Kidney (tissue), 14 donors: ENCODE results near the gene TSGA10IP. TPM values are rescaled to one million over a fixed set of nuclear protein-coding genes. Genes with fewer than 3 reads are reported as not detected.

Experiments
- DNase-seq, 5 donors: peaks; one replicate each; pipeline ENCODE4 v3.0.0-alpha.2; 2013 to 2020
- FAIRE-seq: peaks from 2 replicates; lab custom pipeline; 2012; peaks lifted over from hg19 to GRCh38; lab: Jason Lieb, UNC
- H3K27ac ChIP-seq, 2 donors: one replicate each; pipeline ENCODE4 v1.7.0; 2013; ENCODE audit warnings: low read depth in 2 of 2, low read length in 2 of 2, inconsistent platforms in 1 of 2
- H3K27me3 ChIP-seq: one replicate; pipeline ENCODE4 v1.7.1; 2013; ENCODE audit warnings: low read length, inconsistent platforms; ENCODE audit not compliant: control insufficient read depth, insufficient read depth
- H3K36me3 ChIP-seq, 3 donors: one replicate each; pipeline versions ENCODE4 v1.7.0 to v1.7.1; 2013; ENCODE audit warnings: low read length in 3 of 3, control low read depth in 1 of 3, inconsistent platforms in 1 of 3; ENCODE audit not compliant: insufficient read depth in 3 of 3, control insufficient read depth in 2 of 3
- H3K4me1 ChIP-seq, 3 donors: one replicate each; pipeline versions ENCODE4 v1.7.0 to v1.7.1; 2013; ENCODE audit warnings: low read length in 3 of 3, inconsistent platforms in 1 of 3, low read depth in 1 of 3; ENCODE audit not compliant: control insufficient read depth in 2 of 3, insufficient read depth in 2 of 3
- H3K4me3 ChIP-seq, 3 donors: one replicate each; pipeline versions ENCODE4 v1.7.0 to v1.8.1; 2013; ENCODE audit warnings: low read length in 3 of 3, control low read depth in 1 of 3, inconsistent platforms in 1 of 3
- H3K9ac ChIP-seq, 3 donors: one replicate each; pipeline versions ENCODE4 v1.7.0 to v1.7.1; 2013; ENCODE audit warnings: low read length in 3 of 3, control low read depth in 1 of 3, inconsistent platforms in 1 of 3
- H3K9me3 ChIP-seq, 3 donors: one replicate each; pipeline versions ENCODE4 v1.7.0 to v1.7.1; 2013; ENCODE audit warnings: low read length in 3 of 3, control low read depth in 1 of 3, inconsistent platforms in 1 of 3; ENCODE audit not compliant: control insufficient read depth in 2 of 3, insufficient read depth in 1 of 3
- CTCF ChIP-seq: IDR thresholded peaks from 3 replicates; pipeline ENCODE4 v1.5.1; 2012; ENCODE audit warnings: mild to moderate bottlenecking, moderate library complexity, borderline replicate concordance; ENCODE audit not compliant: insufficient read depth; ENCODE audit errors: extremely low read depth
- intact Hi-C: fragments of 100-400 bp; cut with DNase I; formaldehyde crosslinking; loops from one replicate; pipeline ENCODE4 v1.11.1; 2022
- polyA plus RNA-seq: library from polyadenylated mRNA; stranded (reverse); fragments of 350-450 nt; fragmentation: Illumina TruSeq; extraction: RNeasy Lipid Tissue Mini Kit (QIAGEN cat#74804); gene quantifications from one replicate; pipeline ENCODE4 v1.2.3, GENCODE V29; 2014; ENCODE audit warnings: low read depth, low replicate concordance; ENCODE audit not compliant: insufficient read depth
- total RNA-seq: library from RNA; stranded (reverse); fragmentation: NEBNext Ultra II Directional; extraction: Animal tissue kit (Norgen Biotek cat#: 25700); gene quantifications from one replicate; pipeline ENCODE4 v1.2.1, GENCODE V29; 2021
- donor health status: control.
- donor health status: control.
- donor health status: control.
- donor health status: control.
- donor health status: control.
- donor health status: DM: yes; HTN: yes; CAD: no.
- donor health status: Normal renal cell carcinoma (clear cell type).

The TSGA10IP gene
- total and polyA plus RNA-seq, 2 donors from 2014 or later, result not detected

- no peak overlapping the region for H3K9ac ChIP-seq
- H3K9me3 ChIP-seq, result no peaks in the 10 kb centered on the region
- no peak for TF ChIP-seq CTCF
- no peaks in the 10 kb centered on the region for H3K27me3 ChIP-seq
- no peak overlapping the region for H3K4me3 ChIP-seq
- H3K27ac ChIP-seq, result no peak overlapping the region
- peaks cover 0 to 36% (median 30%) of the 10 kb centered on the region in 3 donors for H3K36me3 ChIP-seq
- intact Hi-C loops, result no loop called here
- peaks cover 3 to 13% (median 10%) of the 10 kb centered on the region in 3 donors for H3K4me1 ChIP-seq
- FAIRE-seq (no peak), DNase-seq (no peak)
These were observed 22.2 kb downstream of the TSGA10IP start for GRCh38 chr11:65967329-65967934.

- H3K4me1 ChIP-seq, result peaks cover 0 to 2% (median 0%) of the 10 kb centered on the region in 3 donors
- DNase-seq (no peak), FAIRE-seq (no peak)
- H3K4me3 ChIP-seq, result no peak overlapping the region
- H3K9me3 ChIP-seq, result no peaks in the 10 kb centered on the region
- no peak overlapping the region for H3K9ac ChIP-seq
- intact Hi-C loops, result no loop called here
- peaks cover 0 to 36% (median 30%) of the 10 kb centered on the region in 3 donors for H3K36me3 ChIP-seq
- H3K27ac ChIP-seq, result no peak overlapping the region
- H3K27me3 ChIP-seq, result no peaks in the 10 kb centered on the region
- no peak for TF ChIP-seq CTCF
These were observed 23.6 kb downstream of the TSGA10IP start for GRCh38 chr11:65968600-65969482.

GRCh38 chr11:65972116-65972515, 26.8 kb downstream of the TSGA10IP start:
- Histone ChIP-seq H3K9ac (no peak overlapping the region), H3K36me3 (peaks cover 0 to 20% (median 11%) of the 10 kb centered on the region in 3 donors), H3K4me3 (no peak overlapping the region), H3K27me3 (no peaks in the 10 kb centered on the region), H3K9me3 (no peaks in the 10 kb centered on the region), H3K27ac (no peak overlapping the region), H3K4me1 (peaks cover 0 to 2% (median 0%) of the 10 kb centered on the region in 3 donors)
- intact Hi-C loops, result no loop called here
- no peak for TF ChIP-seq CTCF
- DNase-seq, result no peak
- FAIRE-seq, result no peak
